IMR-90 (cell line): ENCODE results near the gene MAGI2.

Experiments used
- SMC3 ChIP-seq: fragments of 150-350 bp; IDR thresholded peaks from 2 replicates; pipeline ENCODE4 v1.6.1; 2016; ENCODE audit warnings: low read depth, mild to moderate bottlenecking, antibody characterized with exemption, low read length, moderate library complexity
- TF ChIP-seq, protein P1 (sequence below): conservative IDR thresholded peaks from 2 replicates; pipeline ENCODE4 v1.5.1; 2012; ENCODE audit warnings: mild to moderate bottlenecking, low read depth, low read length, improper control_type of control experiment

DNA sequence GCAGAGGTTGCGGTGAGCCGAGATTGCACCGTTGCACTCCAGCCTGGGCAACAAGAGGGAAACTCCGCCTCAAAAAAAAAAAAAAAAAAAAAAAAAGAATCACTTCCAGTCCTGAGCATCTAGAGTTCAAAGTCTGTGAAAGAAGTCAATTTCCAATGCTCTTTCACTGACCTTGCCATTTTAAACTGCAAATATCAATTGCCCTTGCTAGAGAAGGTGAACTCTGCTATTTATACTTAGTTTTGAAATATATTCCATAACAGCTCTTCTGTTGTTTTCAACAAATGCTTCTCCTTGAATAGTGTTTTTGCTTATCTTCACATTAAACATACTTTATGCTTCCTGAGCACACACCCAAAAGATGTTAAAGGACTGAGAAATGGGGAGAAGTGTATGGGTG lies 1323.6 kb downstream of the MAGI2 start:
- TF ChIP-seq, protein P1, sequence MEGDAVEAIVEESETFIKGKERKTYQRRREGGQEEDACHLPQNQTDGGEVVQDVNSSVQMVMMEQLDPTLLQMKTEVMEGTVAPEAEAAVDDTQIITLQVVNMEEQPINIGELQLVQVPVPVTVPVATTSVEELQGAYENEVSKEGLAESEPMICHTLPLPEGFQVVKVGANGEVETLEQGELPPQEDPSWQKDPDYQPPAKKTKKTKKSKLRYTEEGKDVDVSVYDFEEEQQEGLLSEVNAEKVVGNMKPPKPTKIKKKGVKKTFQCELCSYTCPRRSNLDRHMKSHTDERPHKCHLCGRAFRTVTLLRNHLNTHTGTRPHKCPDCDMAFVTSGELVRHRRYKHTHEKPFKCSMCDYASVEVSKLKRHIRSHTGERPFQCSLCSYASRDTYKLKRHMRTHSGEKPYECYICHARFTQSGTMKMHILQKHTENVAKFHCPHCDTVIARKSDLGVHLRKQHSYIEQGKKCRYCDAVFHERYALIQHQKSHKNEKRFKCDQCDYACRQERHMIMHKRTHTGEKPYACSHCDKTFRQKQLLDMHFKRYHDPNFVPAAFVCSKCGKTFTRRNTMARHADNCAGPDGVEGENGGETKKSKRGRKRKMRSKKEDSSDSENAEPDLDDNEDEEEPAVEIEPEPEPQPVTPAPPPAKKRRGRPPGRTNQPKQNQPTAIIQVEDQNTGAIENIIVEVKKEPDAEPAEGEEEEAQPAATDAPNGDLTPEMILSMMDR = no peak
- no peak for TF ChIP-seq SMC3
